ENCODE measurements around the gene CACNA2D3. TPM values are rescaled to one million over a fixed set of nuclear protein-coding genes. Genes with fewer than 3 reads are reported as not detected.

The CACNA2D3 gene
- total RNA-seq, 1 experiment from 2014 or later = not detected

DNA sequence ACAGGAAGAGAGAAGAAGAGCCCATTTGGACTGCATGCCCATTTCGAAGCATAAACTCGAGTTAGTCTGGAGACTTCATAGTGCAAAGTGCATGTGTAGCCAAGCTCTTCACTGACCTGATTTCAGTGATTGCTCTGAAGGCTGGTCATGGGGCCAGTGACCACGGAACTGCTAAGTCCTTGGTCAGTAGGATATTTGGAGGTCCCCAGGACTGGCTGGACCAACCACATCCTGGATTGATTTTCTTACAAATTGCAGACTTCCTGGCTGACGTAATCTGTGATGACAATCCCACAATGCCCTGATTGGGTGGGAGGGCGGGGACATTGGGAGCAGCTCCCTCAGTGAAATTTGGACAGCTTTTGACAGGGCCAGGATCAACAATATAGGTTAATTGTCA is 233.4 kb downstream of the CACNA2D3 start:
- H3K27me3 Mint-ChIP-seq (ENCODE audit: insufficient read depth, unreplicated experiment) = no peaks in the 10 kb centered on the region
- Histone ChIP-seq H3K36me3 (ENCODE audit: control insufficient read depth, insufficient read depth, low read length) (no peaks in the 10 kb centered on the region), H3K9me3 (no peaks in the 10 kb centered on the region), H3K27me3 (replicated peaks; ENCODE audit: control insufficient read depth, insufficient read depth, low read length) (no peaks in the 10 kb centered on the region), H3K4me1 (peaks cover 8% of the 10 kb centered on the region; the same call in 1 of the 2 replicates), H3K4me3 (ENCODE audit: low read depth, low read length) (no peak overlapping the region)
- no peak overlapping the region for H3K27ac Mint-ChIP-seq (ENCODE audit: unreplicated experiment)
- POLR2A ChIA-PET = no interaction called here
- no peak for DNase-seq
- CTCF ChIA-PET = no interaction called here
- H3K36me3 Mint-ChIP-seq (ENCODE audit: insufficient read depth, unreplicated experiment) = no peaks in the 10 kb centered on the region
- no peaks in the 10 kb centered on the region for H3K9me3 Mint-ChIP-seq (ENCODE audit: unreplicated experiment)
- intact Hi-C loops (cut with micrococcal nuclease; ENCODE audit: unreplicated experiment) = no loop called here
- no TSS peak for BruUV-seq (replicated peaks)
- H3K4me1 Mint-ChIP-seq (ENCODE audit: low read depth, unreplicated experiment) = peaks cover 8% of the 10 kb centered on the region
- TF ChIP-seq, protein P1, sequence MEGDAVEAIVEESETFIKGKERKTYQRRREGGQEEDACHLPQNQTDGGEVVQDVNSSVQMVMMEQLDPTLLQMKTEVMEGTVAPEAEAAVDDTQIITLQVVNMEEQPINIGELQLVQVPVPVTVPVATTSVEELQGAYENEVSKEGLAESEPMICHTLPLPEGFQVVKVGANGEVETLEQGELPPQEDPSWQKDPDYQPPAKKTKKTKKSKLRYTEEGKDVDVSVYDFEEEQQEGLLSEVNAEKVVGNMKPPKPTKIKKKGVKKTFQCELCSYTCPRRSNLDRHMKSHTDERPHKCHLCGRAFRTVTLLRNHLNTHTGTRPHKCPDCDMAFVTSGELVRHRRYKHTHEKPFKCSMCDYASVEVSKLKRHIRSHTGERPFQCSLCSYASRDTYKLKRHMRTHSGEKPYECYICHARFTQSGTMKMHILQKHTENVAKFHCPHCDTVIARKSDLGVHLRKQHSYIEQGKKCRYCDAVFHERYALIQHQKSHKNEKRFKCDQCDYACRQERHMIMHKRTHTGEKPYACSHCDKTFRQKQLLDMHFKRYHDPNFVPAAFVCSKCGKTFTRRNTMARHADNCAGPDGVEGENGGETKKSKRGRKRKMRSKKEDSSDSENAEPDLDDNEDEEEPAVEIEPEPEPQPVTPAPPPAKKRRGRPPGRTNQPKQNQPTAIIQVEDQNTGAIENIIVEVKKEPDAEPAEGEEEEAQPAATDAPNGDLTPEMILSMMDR (IDR thresholded peaks at IDR 0.05; ENCODE audit: insufficient read depth in 1 of 2, low read depth in 1 of 2, low read length in 1 of 2, severe bottlenecking in 1 of 2, unreplicated experiment in 1 of 2) = no peak
- H3K4me3 Mint-ChIP-seq (ENCODE audit: unreplicated experiment) = no peak overlapping the region

DNA sequence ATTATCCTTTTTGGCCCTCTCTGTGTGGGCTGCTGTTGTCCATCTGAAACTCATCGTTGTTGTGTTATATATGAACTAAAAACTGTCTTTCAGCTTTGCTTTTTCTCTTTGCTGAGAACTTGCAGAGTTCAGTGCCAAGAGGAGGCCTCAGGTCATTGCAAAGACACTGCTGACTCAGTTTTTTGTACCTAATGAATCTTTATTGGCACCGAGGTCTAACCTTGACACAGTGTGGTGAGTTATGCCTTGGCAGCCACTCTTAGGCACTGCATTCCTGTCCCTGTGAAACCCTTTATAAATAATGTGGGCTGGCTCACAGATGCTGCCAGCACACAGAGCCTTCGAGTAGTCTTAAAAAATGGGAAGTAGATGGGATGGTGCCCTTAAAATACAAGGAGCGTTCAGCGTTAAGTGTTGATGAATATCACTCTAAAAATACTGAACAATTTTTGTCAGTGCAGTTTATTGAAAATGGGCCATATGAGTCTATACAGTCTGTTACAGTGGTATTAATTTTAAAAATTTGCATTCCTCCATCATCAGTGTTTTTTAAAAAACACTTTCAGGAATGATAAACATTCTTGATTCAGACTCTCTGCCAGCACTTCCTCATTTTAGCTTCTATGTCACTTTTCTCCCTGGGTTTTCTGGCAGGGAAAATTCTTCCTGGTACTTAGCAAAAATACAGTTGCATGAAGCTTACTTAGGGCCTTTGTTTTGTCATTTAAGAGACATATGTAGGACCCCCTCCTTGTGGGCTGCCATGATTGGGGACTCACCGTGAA is 234.1 kb downstream of the CACNA2D3 start:
- Mint-ChIP-seq H3K36me3 (ENCODE audit: insufficient read depth, unreplicated experiment) (no peaks in the 10 kb centered on the region), H3K27me3 (ENCODE audit: insufficient read depth, unreplicated experiment) (no peaks in the 10 kb centered on the region), H3K4me3 (ENCODE audit: unreplicated experiment) (no peak overlapping the region), H3K9me3 (ENCODE audit: unreplicated experiment) (no peaks in the 10 kb centered on the region), H3K27ac (ENCODE audit: unreplicated experiment) (no peak overlapping the region), H3K4me1 (ENCODE audit: low read depth, unreplicated experiment) (peaks cover 8% of the 10 kb centered on the region)
- DNase-seq = no peak
- no peaks in the 10 kb centered on the region for H3K9me3 ChIP-seq
- no peaks in the 10 kb centered on the region for H3K36me3 ChIP-seq (ENCODE audit: control insufficient read depth, insufficient read depth, low read length)
- ChIA-PET CTCF (no interaction called here), POLR2A (no interaction called here)
- TF ChIP-seq, protein P1 (IDR thresholded peaks at IDR 0.05; ENCODE audit: insufficient read depth in 1 of 2, low read depth in 1 of 2, low read length in 1 of 2, severe bottlenecking in 1 of 2, unreplicated experiment in 1 of 2) = no peak
- BruUV-seq (replicated peaks) = no TSS peak
- H3K4me3 ChIP-seq (ENCODE audit: low read depth, low read length) = no peak overlapping the region
- peaks cover 8% of the 10 kb centered on the region; the same call in 1 of the 2 replicates for H3K4me1 ChIP-seq
- no peaks in the 10 kb centered on the region for H3K27me3 ChIP-seq (replicated peaks; ENCODE audit: control insufficient read depth, insufficient read depth, low read length)
- intact Hi-C loops (cut with micrococcal nuclease; ENCODE audit: unreplicated experiment) = no loop called here

DNA sequence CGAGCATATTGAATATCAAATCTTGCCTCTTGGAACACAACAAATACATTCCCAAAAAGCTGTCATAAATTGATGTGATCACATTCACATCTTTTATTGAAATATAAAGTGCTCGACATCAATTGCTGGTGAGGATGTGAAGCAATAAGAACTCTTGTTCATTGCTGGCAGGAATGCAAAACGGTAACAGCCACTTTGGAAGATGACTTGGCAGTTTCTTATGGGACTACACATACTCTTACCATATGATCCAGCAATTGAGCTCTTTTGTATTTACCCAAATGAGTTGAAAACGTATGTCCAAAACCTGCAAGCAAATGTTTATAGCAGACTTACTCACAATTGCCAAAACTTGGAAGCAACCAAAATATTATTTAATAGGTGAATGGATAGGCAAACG is 234.9 kb downstream of the CACNA2D3 start:
- Mint-ChIP-seq H3K4me1 (ENCODE audit: low read depth, unreplicated experiment) (peaks cover 8% of the 10 kb centered on the region), H3K36me3 (ENCODE audit: insufficient read depth, unreplicated experiment) (no peaks in the 10 kb centered on the region), H3K4me3 (ENCODE audit: unreplicated experiment) (no peak overlapping the region), H3K9me3 (ENCODE audit: unreplicated experiment) (no peaks in the 10 kb centered on the region), H3K27ac (ENCODE audit: unreplicated experiment) (no peak overlapping the region), H3K27me3 (ENCODE audit: insufficient read depth, unreplicated experiment) (no peaks in the 10 kb centered on the region)
- no peak for DNase-seq
- Histone ChIP-seq H3K4me1 (peaks cover 8% of the 10 kb centered on the region; the same call in 1 of the 2 replicates), H3K9me3 (no peaks in the 10 kb centered on the region), H3K4me3 (ENCODE audit: low read depth, low read length) (no peak overlapping the region), H3K36me3 (ENCODE audit: control insufficient read depth, insufficient read depth, low read length) (no peaks in the 10 kb centered on the region), H3K27me3 (replicated peaks; ENCODE audit: control insufficient read depth, insufficient read depth, low read length) (no peaks in the 10 kb centered on the region)
- BruUV-seq (replicated peaks) = no TSS peak
- ChIA-PET POLR2A (no interaction called here), CTCF (no interaction called here)
- TF ChIP-seq, protein P1 (IDR thresholded peaks at IDR 0.05; ENCODE audit: insufficient read depth in 1 of 2, low read depth in 1 of 2, low read length in 1 of 2, severe bottlenecking in 1 of 2, unreplicated experiment in 1 of 2) = no peak
- intact Hi-C loops (cut with micrococcal nuclease; ENCODE audit: unreplicated experiment) = no loop called here

All from Caco-2 (cell line).